ENCODE measurements around the gene SUPT20HL2. TPM values are rescaled to one million over a fixed set of nuclear protein-coding genes. Genes with fewer than 3 reads are reported as not detected.

SUPT20HL2 gene
- total RNA-seq, 1 experiment from 2014 or later: not detected

DNA sequence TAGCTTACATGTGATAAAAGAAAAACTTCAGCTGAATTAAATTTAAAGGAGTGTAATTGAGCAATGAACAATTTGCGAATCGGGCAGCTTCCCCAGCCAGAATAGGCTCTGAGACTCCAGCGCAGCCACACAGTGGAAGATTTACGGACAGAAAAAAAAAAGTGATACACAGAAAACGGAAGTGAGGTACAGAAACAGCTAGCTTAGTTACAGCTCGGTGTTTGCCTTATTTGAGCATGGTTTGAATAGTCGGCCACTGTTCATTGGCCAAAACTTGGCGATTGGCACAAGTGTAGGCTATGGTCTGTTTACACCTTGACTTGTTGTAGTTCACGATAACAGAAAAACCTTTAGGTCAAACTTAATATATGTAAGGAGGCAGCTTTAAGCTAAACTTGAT is 29.9 kb upstream of the SUPT20HL2 start:
- Histone ChIP-seq H2BK5ac (ENCODE audit: insufficient read length, low read length) (no peak overlapping the region), H4K20me1 (ENCODE audit: control insufficient read depth, insufficient read depth, insufficient read length) (no peaks in the 10 kb centered on the region), H3K18ac (ENCODE audit: insufficient read length, low read depth, low read length) (no peak overlapping the region), H2AK5ac (ENCODE audit: insufficient read length, low read length) (no peak overlapping the region), H3K27me3 (ENCODE audit: insufficient read depth, low read length) (no peaks in the 10 kb centered on the region), H3K56ac (ENCODE audit: insufficient read length, low read depth, low read length) (no peak overlapping the region), H2BK20ac (ENCODE audit: low read depth, low read length, poor library complexity, severe bottlenecking) (no peak overlapping the region), H3K4ac (ENCODE audit: low read depth, low read length) (no peak overlapping the region), H3K27ac (ENCODE audit: insufficient read length, low read depth, low read length) (no peak overlapping the region), H2BK120ac (ENCODE audit: low read depth, low read length, poor library complexity, severe bottlenecking) (no peak overlapping the region), H3T11ph (ENCODE audit: low read length) (no peak overlapping the region), H3K79me1 (ENCODE audit: insufficient read depth, low read depth, low read length, poor library complexity, severe bottlenecking) (no peaks in the 10 kb centered on the region), H3K9ac (ENCODE audit: extremely low read depth, insufficient read length, low read length) (no peak overlapping the region), H3K9me3 (ENCODE audit: control insufficient read depth, low read depth, low read length) (no peaks in the 10 kb centered on the region), H3K23ac (ENCODE audit: insufficient read length, low read depth, low read length) (no peak overlapping the region), H3K23me2 (ENCODE audit: insufficient read length, low read depth, low read length, poor library complexity, severe bottlenecking) (no peaks in the 10 kb centered on the region), H3K4me1 (ENCODE audit: insufficient read depth, low read length) (no peaks in the 10 kb centered on the region), H4K91ac (ENCODE audit: insufficient read length, low read depth, low read length) (no peak overlapping the region), H2BK12ac (ENCODE audit: insufficient read length, low read depth, low read length) (no peak overlapping the region), H3K79me2 (ENCODE audit: insufficient read depth, low read length) (no peaks in the 10 kb centered on the region), H4K5ac (ENCODE audit: insufficient read length, low read depth, low read length) (no peak overlapping the region), H2AFZ (ENCODE audit: low read length) (no peak overlapping the region), H2BK15ac (ENCODE audit: low read depth, low read length) (no peak overlapping the region), H4K8ac (replicated peaks; ENCODE audit: insufficient read length, low read depth, low read length) (no peak overlapping the region), H3K14ac (ENCODE audit: insufficient read depth, low read length) (no peak overlapping the region), H3K4me2 (ENCODE audit: insufficient read depth, insufficient read length, low read length) (no peak overlapping the region)
- peaks cover 2% of the 10 kb centered on the region; the same call in 1 of the 2 replicates for H3K27me3 Mint-ChIP-seq (ENCODE audit: low read depth)
- no peaks in the 10 kb centered on the region; a peak in 1 of 5 replicates for H3K9me3 Mint-ChIP-seq
- H3K27ac Mint-ChIP-seq: no peak overlapping the region
- peaks cover 10 to 11% of the 10 kb centered on the region in 2 experiments for H3K4me1 Mint-ChIP-seq
- TF ChIP-seq CTCF (conservative IDR thresholded peaks at IDR 0.05): no peak
- no CpG with 5 or more reads among the region's 9 CpGs for WGBS (ENCODE audit: extremely low coverage, insufficient read length, low lambda C conversion rate)
- DNase-seq: no peak
- H3K36me3 Mint-ChIP-seq (ENCODE audit: insufficient read depth in 1 of 3, low read depth in 3 of 3): no peaks in the 10 kb centered on the region
- no peak overlapping the region for H3K4me3 Mint-ChIP-seq
